SKM-1 (cell line): ENCODE data around the gene EMILIN2.
"Not testable (repeated sequence)": the region's sequence is repeated elsewhere in the genome, so short reads cannot be mapped to it uniquely, and the experiment has no call there.

Experiments used
- DNase-seq: peaks from one replicate; lab custom pipeline; 2025; ENCODE audit not compliant: unreplicated experiment; lab: John Stamatoyannopoulos, UW

EMILIN2 gene

DNA sequence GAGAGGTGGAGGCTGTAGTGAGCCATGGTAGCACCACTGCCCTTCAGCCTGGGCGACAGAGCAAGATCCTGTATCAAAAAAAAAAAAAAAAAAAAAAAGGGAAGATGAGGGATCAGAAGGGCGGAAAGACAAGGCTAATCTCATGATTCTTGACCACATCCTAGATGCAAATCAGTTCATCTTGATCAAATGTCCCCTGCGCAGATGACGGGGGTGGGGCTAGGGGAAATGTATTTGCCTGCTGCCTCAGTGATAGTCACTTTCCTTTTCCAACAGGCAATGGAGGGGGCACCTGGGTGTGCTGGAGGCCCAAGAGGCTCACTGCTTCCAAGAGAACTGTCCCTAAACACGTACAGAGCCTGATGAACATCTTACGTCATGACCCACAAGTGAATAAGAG lies 3.7 kb upstream of the EMILIN2 start:
- no peak for DNase-seq

DNA sequence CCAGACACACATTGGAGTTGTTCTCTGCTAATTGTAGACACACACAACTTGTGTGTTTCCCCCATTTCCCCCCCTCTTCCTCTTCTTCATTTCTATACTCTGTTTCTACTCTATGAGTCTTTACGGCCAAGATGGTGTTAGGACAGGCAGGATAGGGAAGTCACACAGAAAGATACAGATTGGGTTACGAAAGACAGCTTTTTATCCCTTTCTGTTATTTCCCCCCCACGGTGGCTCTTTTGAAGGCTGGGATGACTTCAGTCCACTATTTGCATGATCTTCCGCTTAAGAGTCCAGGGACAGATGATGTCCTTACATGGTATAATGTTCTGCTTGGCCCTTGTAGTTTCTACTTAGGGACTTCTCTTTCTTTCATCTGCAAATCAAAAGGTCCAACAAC lies 1.6 kb upstream of the EMILIN2 start:
- DNase-seq, result no peak

- DNase-seq, result no peak
Measured at GRCh38 chr18:2847317-2848246, 776 bp downstream of the EMILIN2 start.

DNA sequence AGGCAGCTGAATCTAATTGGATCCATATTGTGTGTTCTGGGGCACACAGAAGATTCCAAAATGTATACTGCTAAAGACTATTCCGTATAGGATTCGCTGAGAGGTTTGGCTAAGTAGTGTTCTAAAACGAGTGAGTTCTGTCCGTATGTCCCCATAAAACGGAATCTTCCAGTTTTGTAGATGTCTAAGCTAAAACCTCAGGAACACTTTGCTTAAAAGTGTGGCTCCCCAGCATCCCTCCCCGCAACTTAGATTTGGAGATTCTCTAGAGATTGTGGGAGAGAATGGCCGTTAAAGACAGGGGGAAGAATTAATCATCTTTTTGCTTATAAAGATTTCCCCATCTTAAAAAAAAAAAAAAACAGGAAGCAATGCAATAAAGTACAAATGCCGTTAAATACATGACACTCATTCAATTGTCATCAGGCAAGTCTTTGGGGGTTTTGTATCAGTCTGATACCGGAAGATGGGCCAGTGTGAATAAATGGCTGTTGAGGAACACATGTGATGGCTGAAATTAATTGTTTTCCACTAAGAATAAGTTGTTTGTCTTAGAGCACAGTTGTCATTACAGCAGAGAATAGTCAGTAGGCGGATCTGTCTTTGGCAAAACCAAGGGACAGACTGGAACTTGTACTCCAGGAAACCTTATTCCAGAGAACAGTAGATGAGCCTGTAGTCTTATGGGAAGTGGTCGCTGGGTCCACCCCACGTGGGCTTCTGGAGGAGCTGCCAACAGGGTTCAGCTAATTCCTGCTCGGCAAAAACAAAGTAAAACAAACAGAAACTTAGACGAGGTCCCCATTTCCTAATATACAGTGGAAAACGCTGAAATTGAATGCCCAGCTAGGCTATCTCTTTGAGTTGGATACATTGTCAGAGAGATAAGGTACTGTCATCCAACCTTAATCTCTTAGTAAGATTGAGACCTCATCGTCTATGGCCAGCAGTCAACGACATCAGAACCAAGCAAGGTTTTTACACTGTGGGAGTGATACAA lies 1.7 kb downstream of the EMILIN2 start:
- no peak for DNase-seq

GRCh38 chr18:2850816-2851215 lies 4.0 kb downstream of the EMILIN2 start:
- no peak for DNase-seq

DNA sequence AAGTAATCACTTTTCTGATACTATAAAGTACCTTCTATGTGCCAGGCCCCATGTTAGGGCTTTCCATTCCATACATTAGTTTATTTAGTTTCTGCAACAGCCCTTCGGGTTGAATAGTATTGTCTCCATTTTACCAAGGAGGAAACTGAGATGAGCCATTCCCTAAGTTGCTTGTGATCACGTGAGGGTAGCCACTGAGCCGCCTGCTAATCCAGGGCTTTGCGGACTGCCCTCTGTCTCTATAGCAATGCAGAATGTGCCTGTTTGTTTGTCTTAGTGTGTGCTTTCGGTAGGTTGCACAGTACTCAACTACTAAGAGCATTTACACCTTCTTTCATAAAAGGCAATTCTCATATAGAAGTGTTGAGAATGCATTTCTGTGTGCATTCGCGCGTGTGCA lies 5.0 kb downstream of the EMILIN2 start:
- DNase-seq, result no peak

DNA sequence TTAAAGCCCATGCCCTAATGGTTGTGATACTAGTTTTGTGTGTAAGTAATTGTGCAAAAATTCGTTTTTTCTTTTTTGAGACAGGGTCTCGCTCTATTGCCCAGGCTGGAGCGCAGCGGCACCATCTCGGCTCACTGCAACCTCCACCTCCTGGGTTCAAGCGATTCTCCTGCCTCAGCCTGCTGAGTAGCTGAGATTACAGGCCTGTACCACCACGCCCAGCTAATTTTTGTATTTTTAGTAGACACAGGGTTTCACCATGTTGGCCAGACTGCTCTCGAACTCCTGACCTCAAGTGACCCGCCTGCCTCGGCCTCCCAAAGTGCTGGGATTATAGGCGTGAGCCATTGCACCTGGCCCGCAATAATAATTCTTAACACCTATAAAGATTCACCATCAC lies 5.7 kb downstream of the EMILIN2 start:
- not testable (repeated sequence) for DNase-seq

DNA sequence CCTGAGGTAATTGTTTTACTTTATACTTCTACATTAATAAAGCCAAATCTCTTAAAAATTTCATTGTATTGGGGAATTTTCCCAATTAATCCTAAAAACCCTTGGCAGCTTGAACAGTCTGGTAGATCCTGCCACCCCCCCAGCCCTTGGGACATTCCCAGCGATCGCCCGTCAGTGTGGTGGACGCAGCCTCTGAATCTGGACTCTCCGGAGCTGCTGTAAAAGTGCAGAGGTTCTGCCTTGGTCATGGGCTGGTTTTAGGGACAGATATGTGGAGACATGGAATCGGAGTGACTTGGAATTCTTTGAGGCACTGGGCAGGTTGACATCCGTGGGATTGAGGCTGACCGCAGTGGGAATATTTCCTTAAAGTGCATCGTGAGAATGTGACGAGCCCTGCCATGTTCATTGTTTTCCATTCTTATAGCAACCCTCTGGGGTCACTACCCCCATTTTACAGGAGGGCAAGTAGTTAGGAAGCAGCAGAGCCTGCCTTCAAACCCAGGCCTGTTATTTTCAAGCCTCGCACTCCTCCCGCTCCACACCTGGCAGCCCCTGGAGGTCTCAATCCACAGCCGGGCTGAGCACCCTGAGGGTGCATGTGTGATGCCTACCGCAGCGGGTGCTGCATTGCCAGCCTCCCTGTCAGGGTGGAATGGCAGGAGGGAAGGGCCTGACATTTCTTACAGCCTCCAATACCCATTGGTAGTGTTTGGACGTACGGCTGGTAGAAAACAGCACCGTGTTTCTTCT lies 6.5 kb downstream of the EMILIN2 start:
- no peak for DNase-seq

GRCh38 chr18:2853926-2854664 lies 7.3 kb downstream of the EMILIN2 start:
- no peak for DNase-seq

DNA sequence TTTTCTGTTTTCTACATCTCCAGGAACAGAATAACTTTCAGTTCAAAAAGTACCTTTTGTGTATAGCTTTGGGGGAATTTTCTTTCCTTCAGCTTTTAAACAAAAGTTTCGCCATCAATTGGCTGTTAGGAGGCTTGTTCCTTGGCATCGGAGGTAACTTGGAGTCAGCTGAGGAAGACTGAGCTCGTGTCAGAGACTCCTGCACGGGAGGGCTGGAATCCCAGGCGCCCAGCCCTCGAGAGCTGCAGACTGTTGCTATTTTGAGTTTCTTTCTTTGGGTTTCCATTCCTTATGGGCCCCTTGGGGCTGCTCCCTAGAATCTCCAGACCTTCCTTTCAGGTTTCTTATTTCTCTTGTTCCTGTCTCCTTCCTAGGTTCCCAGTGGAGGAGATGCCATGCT lies 8.1 kb downstream of the EMILIN2 start:
- DNase-seq, result no peak

DNA sequence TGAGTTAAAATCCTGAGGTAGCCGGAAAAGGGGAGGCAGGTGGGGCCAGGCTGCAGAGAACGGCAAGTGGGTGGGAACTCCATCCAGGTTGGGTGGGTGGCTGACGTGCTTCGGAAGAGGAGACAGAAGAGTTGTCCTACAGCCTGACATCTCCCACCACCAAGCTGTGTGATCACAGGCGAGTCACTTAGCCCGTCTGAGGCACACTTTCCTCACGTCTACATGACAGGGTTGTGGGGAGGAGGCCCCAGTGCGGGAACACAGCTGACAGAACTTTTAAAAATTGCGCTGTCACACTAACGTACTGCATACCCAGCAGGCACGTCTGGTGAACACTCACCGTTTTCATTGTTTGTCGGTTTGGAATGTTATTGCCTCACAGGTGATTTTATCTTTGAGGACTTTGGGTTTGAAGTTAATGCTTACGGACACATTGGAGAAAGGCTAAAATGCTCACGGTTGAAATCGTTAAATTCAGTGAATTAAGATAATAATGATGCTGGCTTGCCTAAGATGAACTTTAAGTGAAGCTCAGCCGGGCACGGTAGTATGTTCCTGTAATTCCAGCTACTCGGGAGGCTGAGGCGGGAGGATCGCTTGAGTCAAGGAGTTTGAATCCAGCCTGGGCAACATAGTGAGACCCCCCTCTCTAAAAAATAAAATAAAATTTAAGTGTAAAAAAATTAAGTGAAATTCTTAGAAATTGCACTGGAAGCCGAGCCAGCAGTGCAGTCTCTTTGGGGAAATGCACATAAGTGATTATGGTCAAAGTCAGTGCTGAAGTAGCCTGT lies 8.9 kb downstream of the EMILIN2 start:
- DNase-seq, result no peak

DNA sequence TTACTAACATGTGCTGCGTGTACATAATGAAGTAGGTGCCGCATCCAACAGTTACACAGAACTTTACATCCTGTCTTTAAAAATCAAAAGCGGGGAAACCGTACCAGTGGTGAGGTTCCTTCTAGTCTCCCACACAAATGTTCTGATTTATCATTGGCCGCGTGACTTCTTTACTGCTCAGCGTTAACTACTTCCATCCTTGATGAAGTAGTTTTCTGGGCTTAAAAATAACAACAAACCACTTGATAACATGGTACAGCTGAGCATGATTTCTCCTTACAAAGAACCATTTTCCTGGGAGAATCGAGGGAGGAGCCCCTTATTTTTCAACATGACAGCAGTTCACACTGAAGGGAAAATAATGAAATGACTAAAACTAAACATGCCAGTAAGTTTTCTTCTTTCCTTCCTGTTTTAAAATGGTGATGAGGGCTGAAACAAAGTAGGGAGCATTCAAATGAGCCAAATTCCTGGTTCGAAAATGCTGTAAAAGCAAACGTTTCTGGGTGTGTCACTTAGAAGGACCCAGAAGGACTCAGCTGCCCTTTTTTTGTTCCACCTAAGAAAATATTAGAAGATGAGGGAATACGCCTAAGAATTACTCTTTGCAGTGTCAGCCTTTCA lies 9.9 kb downstream of the EMILIN2 start:
- no peak for DNase-seq

- no peak for DNase-seq
Measured at GRCh38 chr18:2857491-2858131, 10.8 kb downstream of the EMILIN2 start.

- not testable (repeated sequence) for DNase-seq
Measured at GRCh38 chr18:2860397-2860796, 13.6 kb downstream of the EMILIN2 start.

DNA sequence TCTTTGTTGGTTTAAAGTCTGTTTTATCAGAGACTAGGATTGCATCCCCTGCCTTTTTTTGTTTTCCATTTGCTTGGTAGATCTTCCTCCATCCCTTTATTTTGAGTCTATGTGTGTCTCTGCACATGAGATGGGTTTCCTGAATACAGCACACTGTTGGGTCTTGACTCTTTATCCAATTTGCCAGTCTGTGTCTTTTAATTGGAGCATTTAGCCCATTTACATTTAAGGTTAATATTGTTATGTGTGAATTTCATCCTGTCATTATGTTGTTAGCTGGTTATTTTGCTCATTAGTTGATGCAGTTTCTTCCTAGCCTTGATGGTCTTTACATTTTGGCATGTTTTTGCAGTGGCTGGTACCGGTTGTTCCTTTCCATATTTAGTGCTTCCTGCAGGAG lies 17.2 kb downstream of the EMILIN2 start:
- DNase-seq, result not testable (repeated sequence)

DNA sequence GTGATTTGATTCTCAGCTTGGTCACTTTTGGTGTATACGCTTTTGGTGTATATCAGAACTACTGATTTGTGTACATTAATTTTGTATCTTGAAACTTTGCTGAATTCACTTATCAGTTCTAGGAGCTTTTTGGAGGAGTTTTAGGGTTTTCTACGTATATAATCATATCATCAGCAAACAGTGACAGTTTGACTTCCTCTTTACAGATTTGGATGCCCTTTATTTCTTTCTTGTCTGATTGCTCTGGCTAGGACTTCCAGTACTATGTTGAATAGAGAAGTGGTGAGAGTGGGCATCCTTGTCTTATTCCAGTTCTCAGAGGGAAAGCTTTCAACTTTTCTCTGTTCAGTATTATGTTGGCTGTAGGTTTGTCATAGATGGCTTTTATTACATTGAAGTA lies 19.7 kb downstream of the EMILIN2 start:
- not testable (repeated sequence) for DNase-seq

DNA sequence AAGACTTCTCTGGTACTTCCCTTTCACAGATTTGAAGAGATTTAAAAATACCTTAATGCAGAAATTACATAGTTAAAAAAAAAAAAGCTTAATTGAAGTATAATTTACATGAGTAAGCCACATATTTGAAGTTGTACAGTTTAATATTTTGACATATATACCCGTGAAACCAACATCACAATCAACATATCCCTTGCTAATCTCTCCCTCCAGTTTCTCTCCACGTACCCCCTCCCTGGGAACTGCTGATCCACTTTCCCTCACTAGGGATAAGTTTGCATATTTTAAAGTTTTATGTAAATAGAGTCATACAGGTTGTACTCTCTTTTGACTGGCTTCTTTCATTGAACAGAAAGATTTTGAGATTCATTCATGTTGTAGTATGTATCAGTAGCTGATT lies 22.4 kb downstream of the EMILIN2 start:
- DNase-seq, result no peak

DNA sequence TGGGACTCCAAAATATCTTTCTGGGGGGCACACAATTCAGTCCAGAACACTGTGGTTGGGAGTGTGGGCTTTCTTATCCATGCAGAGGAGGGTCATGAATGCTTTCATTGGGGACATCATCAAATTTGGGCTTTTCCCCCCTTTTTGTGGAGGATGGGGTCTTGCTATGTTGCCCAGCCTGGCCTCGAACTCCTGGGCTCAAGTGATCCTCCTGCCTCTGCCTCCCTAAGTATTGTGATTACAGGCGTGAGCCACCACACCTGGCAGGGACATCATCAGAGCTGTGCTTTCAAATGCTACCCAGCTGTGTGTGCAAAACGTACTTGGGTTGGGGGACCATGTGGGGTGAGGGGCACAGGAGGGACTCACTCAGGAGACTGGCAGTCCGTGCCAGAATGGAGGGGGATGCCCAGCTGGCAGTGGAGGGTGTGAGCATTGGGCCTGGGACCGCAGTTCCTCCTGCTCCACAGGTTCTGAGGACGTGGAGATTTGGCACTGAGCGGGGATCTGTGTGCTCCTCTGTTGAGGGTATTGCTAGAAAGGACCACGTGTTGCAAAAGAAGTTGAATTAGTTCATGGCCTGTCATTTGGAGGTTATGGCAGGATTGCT lies 24.4 kb downstream of the EMILIN2 start:
- no peak for DNase-seq
